Stomach (tissue), 9 donors: ENCODE results near the gene DCLK1. TPM values are rescaled to one million over a fixed set of nuclear protein-coding genes. Genes with fewer than 3 reads are reported as not detected.

ENCODE experiments used
- DNase-seq, 2 donors: peaks; one replicate each; pipeline versions ENCODE4 v3.0.0 to v3.0.0-alpha.2; 2013 to 2019
- H3K27ac ChIP-seq, 5 donors: fragments of 200-600 bp in 4 of 5; sonication (generic) in 4 of 5; one replicate each; pipeline ENCODE4 v1.5.1; 2013 to 2019; ENCODE audit warnings: mild to moderate bottlenecking in 1 of 5, moderate library complexity in 1 of 5
- H3K27me3 ChIP-seq, 3 donors: fragments of 200-600 bp; sonication (generic); one replicate each; pipeline ENCODE4 v1.5.1; 2017 to 2019; ENCODE audit warnings: mixed run types in 1 of 3
- H3K36me3 ChIP-seq, 4 donors: fragments of 200-600 bp; sonication (generic); 1 replicate in 3 of 4; 2 replicates in 1 of 4; pipeline ENCODE4 v1.5.1; 2016 to 2019
- H3K4me1 ChIP-seq, 4 donors: fragments of 200-600 bp; sonication (generic); one replicate each; pipeline ENCODE4 v1.5.1; 2016 to 2019
- H3K4me3 ChIP-seq, 4 donors: fragments of 200-600 bp; sonication (generic) in 3 of 4; one replicate each; pipeline ENCODE4 v1.5.1; 2016 to 2019; ENCODE audit warnings: mild to moderate bottlenecking in 1 of 4
- H3K9me3 ChIP-seq, 4 donors: fragments of 200-600 bp; sonication (generic); one replicate each; pipeline ENCODE4 v1.5.1; 2016 to 2019
- CTCF ChIP-seq, 7 experiments: fragments of 450-650 bp in 4 of 7; fragments of 200-600 bp in 3 of 7; sonication (generic) in 3 of 7; IDR thresholded peaks; one replicate each; pipeline ENCODE4 v1.5.1; 2016 to 2019; ENCODE audit warnings: antibody characterized with exemption in 7 of 7, control low read depth in 2 of 7, mild to moderate bottlenecking in 1 of 7
- EP300 ChIP-seq: sonication (generic); formaldehyde crosslinking; IDR thresholded peaks from one replicate; pipeline ENCODE4 v1.6.1; 2017; ENCODE audit warnings: antibody characterized with exemption
- POLR2A ChIP-seq, 4 donors: fragments of 450-650 bp; IDR thresholded peaks; one replicate each; pipeline ENCODE4 v1.6.1; 2016; ENCODE audit warnings: antibody characterized with exemption in 4 of 4, control low read depth in 2 of 4, mild to moderate bottlenecking in 1 of 4, moderate library complexity in 1 of 4
- POLR2AphosphoS5 ChIP-seq, 3 donors: sonication (generic); formaldehyde crosslinking; IDR thresholded peaks; one replicate each; pipeline ENCODE4 v1.6.1; 2016; ENCODE audit warnings: antibody characterized with exemption in 3 of 3
- WGBS, 5 donors: extraction: QIAGEN DNeasy Blood & Tissue Kit in 3 of 5; methylation state at CpG; one replicate each; pipeline versions ENCODE4 v1.1.5 to v1.1.7; 2013 to 2018; 5-methylcytosine and 5-hydroxymethylcytosine counted together
- intact Hi-C: fragments of 100-400 bp; cut with DNase I; formaldehyde crosslinking; loops from one replicate; pipeline ENCODE4 v1.15.1; 2023; ENCODE audit warnings: low total_unique reads
- polyA plus RNA-seq, 3 donors: library from polyadenylated mRNA; stranded (reverse); fragments of 200-250 nt; gene quantifications; one replicate each; pipeline ENCODE4 v1.2.3, GENCODE V29; 2013
- total RNA-seq, 5 donors: library from RNA; depleted of rRNA; stranded (reverse); fragments of >200 nt; gene quantifications; one replicate each; pipeline versions ENCODE4 v1.1.0 to v1.2.3, GENCODE V29; 2014 to 2016
- donor health status: healthy with polysubstance abuse.
- donor health status: Bipolar disorder and iron deficiency.
- donor health status: healthy.

The DCLK1 gene
- total and polyA plus RNA-seq, 8 donors = 0.68 to 36.7 (median 4.1) TPM

- Histone ChIP-seq H3K27me3 (no peaks in the 10 kb centered on the region), H3K4me3 (no peak overlapping the region), H3K9me3 (no peaks in the 10 kb centered on the region), H3K27ac (no peak overlapping the region), H3K4me1 (peaks cover 0 to 10% (median 0%) of the 10 kb centered on the region in 4 donors), H3K36me3 (no peaks in the 10 kb centered on the region)
- TF ChIP-seq POLR2A (IDR thresholded peaks at IDR 0.05) = no peak
- TF ChIP-seq POLR2AphosphoS5 (IDR thresholded peaks at IDR 0.05) = no peak
- no peak for TF ChIP-seq EP300
- TF ChIP-seq CTCF (IDR thresholded peaks at IDR 0.05) = no peak
- 69 to 100% (median 84%) methylated on average over 1 of the region's 1 CpG for WGBS, 5 donors
- intact Hi-C loops = no loop called here
- no peak for DNase-seq
Measured at GRCh38 chr13:35876601-35877000, 254.6 kb downstream of the DCLK1 start.

GRCh38 chr13:35874704-35875103 lies 256.5 kb downstream of the DCLK1 start:
- H3K4me3 ChIP-seq = no peak overlapping the region
- DNase-seq = no peak
- WGBS, 5 donors = 88 to 94% (median 90%) methylated on average over 11 of the region's 11 CpGs
- TF ChIP-seq POLR2A (IDR thresholded peaks at IDR 0.05) (no peak), CTCF (IDR thresholded peaks at IDR 0.05) (no peak), POLR2AphosphoS5 (IDR thresholded peaks at IDR 0.05) (no peak), EP300 (no peak)
- H3K4me1 ChIP-seq = no peaks in the 10 kb centered on the region
- no peaks in the 10 kb centered on the region for H3K36me3 ChIP-seq
- H3K27me3 ChIP-seq = no peaks in the 10 kb centered on the region
- no peak overlapping the region for H3K27ac ChIP-seq
- intact Hi-C loops = no loop called here
- no peaks in the 10 kb centered on the region for H3K9me3 ChIP-seq

- Histone ChIP-seq H3K9me3 (no peaks in the 10 kb centered on the region), H3K27me3 (no peaks in the 10 kb centered on the region), H3K4me1 (no peaks in the 10 kb centered on the region), H3K4me3 (no peak overlapping the region), H3K36me3 (no peaks in the 10 kb centered on the region), H3K27ac (no peak overlapping the region)
- 86 to 94% (median 90%) methylated on average over 2 of the region's 2 CpGs for WGBS, 5 donors
- no peak for DNase-seq
- TF ChIP-seq CTCF (IDR thresholded peaks at IDR 0.05) (no peak), POLR2A (IDR thresholded peaks at IDR 0.05) (no peak), EP300 (no peak), POLR2AphosphoS5 (IDR thresholded peaks at IDR 0.05) (no peak)
- intact Hi-C loops = no loop called here
Measured at GRCh38 chr13:35872369-35872768, 258.8 kb downstream of the DCLK1 start.

- WGBS, 5 donors = 85 to 98% (median 94%) methylated on average over 2 of the region's 2 CpGs
- TF ChIP-seq EP300 (no peak), POLR2AphosphoS5 (IDR thresholded peaks at IDR 0.05) (no peak), CTCF (IDR thresholded peaks at IDR 0.05) (no peak), POLR2A (IDR thresholded peaks at IDR 0.05) (no peak)
- Histone ChIP-seq H3K9me3 (no peaks in the 10 kb centered on the region), H3K27ac (no peak overlapping the region), H3K4me1 (no peaks in the 10 kb centered on the region), H3K27me3 (no peaks in the 10 kb centered on the region), H3K4me3 (no peak overlapping the region), H3K36me3 (no peaks in the 10 kb centered on the region)
- DNase-seq = no peak
- intact Hi-C loops = no loop called here
Measured at GRCh38 chr13:35871561-35871960, 259.6 kb downstream of the DCLK1 start.
